BE2C (cell line): ENCODE results near the gene PLEKHG2.

Experiments used
- DNase-seq: peaks from one replicate; pipeline ENCODE4 v3.0.0-alpha.2; 2020
- H3K27me3 ChIP-seq: fragments of 250-450 bp; sonication (Bioruptor Pico); 2 replicates; pipeline ENCODE4 v1.5.1; 2020; ENCODE audit warnings: mild to moderate bottlenecking
- H3K36me3 ChIP-seq: fragments of 250-450 bp; sonication (Bioruptor Pico); 2 replicates; pipeline ENCODE4 v1.5.1; 2020; ENCODE audit warnings: mild to moderate bottlenecking
- H3K4me1 ChIP-seq: fragments of 250-450 bp; sonication (Bioruptor Pico); 2 replicates; pipeline ENCODE4 v1.5.1; 2020
- H3K4me3 ChIP-seq: 2 replicates; pipeline ENCODE4 v1.5.1; 2011; ENCODE audit warnings: low read depth, low read length
- H3K9me3 ChIP-seq: fragments of 250-450 bp; sonication (Bioruptor Pico); 2 replicates; pipeline ENCODE4 v1.5.1; 2020
- CTCF ChIP-seq: IDR thresholded peaks from 2 replicates; pipeline ENCODE4 v1.5.1; 2012; ENCODE audit warnings: mild to moderate bottlenecking, low read depth, low read length

The PLEKHG2 gene

GRCh38 chr19:39474139-39474620 lies 61.7 kb downstream of the PLEKHG2 start:
- no peaks in the 10 kb centered on the region for H3K27me3 ChIP-seq
- H3K4me1 ChIP-seq, result no peaks in the 10 kb centered on the region
- H3K4me3 ChIP-seq, result no peak overlapping the region
- no peaks in the 10 kb centered on the region for H3K9me3 ChIP-seq
- peak; percentile 90 for TF ChIP-seq CTCF
- peaks cover 68% of the 10 kb centered on the region for H3K36me3 ChIP-seq
- DNase-seq, result peak; percentile 86

- Histone ChIP-seq H3K27me3 (no peaks in the 10 kb centered on the region), H3K4me3 (no peak overlapping the region), H3K9me3 (no peaks in the 10 kb centered on the region), H3K36me3 (peaks cover 52% of the 10 kb centered on the region), H3K4me1 (peaks cover 4% of the 10 kb centered on the region; the same call in 1 of the 2 replicates)
- TF ChIP-seq CTCF, result no peak
- DNase-seq, result no peak
Observed at GRCh38 chr19:39475748-39476147, 63.3 kb downstream of the PLEKHG2 start.
